Measurements from ENCODE around the gene BLM.
A peak's percentile ranks its signal among the peaks of the same experiment; 100 is the strongest.
"Not testable (repeated sequence)": the region's sequence is repeated elsewhere in the genome, so short reads cannot be mapped to it uniquely, and the experiment has no call there.

The BLM gene

GRCh38 chr15:90740545-90740944, 23.4 kb downstream of the BLM start:
- not testable (repeated sequence) for DNase-seq (ENCODE audit: low spot score)

- no peak for DNase-seq (ENCODE audit: low spot score)
Observed at GRCh38 chr15:90742087-90742486, 24.9 kb downstream of the BLM start.

GRCh38 chr15:90743407-90743806, 26.3 kb downstream of the BLM start:
- no peak for DNase-seq (ENCODE audit: low spot score)

GRCh38 chr15:90744759-90745402, 27.7 kb downstream of the BLM start:
- DNase-seq (ENCODE audit: low spot score): no peak

GRCh38 chr15:90749754-90750153, 32.6 kb downstream of the BLM start:
- DNase-seq (ENCODE audit: low spot score): no peak

- DNase-seq (ENCODE audit: low spot score): no peak
Observed at GRCh38 chr15:90750186-90750585, 33.0 kb downstream of the BLM start.

- no peak for DNase-seq (ENCODE audit: low spot score)
Observed at GRCh38 chr15:90751300-90751825, 34.2 kb downstream of the BLM start.

- DNase-seq (ENCODE audit: low spot score): no peak
Observed at GRCh38 chr15:90756916-90757315, 39.8 kb downstream of the BLM start.

GRCh38 chr15:90757461-90757860, 40.3 kb downstream of the BLM start:
- DNase-seq (ENCODE audit: low spot score): no peak

- no peak for DNase-seq (ENCODE audit: low spot score)
Observed at GRCh38 chr15:90760661-90761232, 43.6 kb downstream of the BLM start.

- DNase-seq (ENCODE audit: low spot score): no peak
Observed at GRCh38 chr15:90761629-90762028, 44.5 kb downstream of the BLM start.

GRCh38 chr15:90762109-90762508, 45.0 kb downstream of the BLM start:
- no peak for DNase-seq (ENCODE audit: low spot score)

GRCh38 chr15:90763366-90764099, 46.4 kb downstream of the BLM start:
- DNase-seq (ENCODE audit: low spot score): no peak

- DNase-seq (ENCODE audit: low spot score): no peak
Observed at GRCh38 chr15:90765531-90765930, 48.4 kb downstream of the BLM start.

- DNase-seq (ENCODE audit: low spot score): no peak
Observed at GRCh38 chr15:90765966-90766365, 48.8 kb downstream of the BLM start.

- no peak for DNase-seq (ENCODE audit: low spot score)
Observed at GRCh38 chr15:90769375-90769774, 52.2 kb downstream of the BLM start.

- DNase-seq (ENCODE audit: low spot score): no peak
Observed at GRCh38 chr15:90773485-90773884, 56.3 kb downstream of the BLM start.

GRCh38 chr15:90774731-90775514, 57.8 kb downstream of the BLM start:
- no peak for DNase-seq (ENCODE audit: low spot score)

GRCh38 chr15:90780916-90781315, 63.8 kb downstream of the BLM start:
- DNase-seq (ENCODE audit: low spot score): no peak

GRCh38 chr15:90782442-90782841, 65.3 kb downstream of the BLM start:
- DNase-seq (ENCODE audit: low spot score): peak; percentile 15

GRCh38 chr15:90787881-90788280, 70.7 kb downstream of the BLM start:
- DNase-seq (ENCODE audit: low spot score): no peak

GRCh38 chr15:90789462-90789861, 72.3 kb downstream of the BLM start:
- DNase-seq (ENCODE audit: low spot score): no peak

Data from hematopoietic multipotent progenitor cell treated with erythropoietin and hydrocortisone succinate and interleukin-3 and kit ligand, for 15 days (in vitro differentiated cells).